Breast epithelium (tissue), 4 donors: ENCODE data around the gene ASCC3. TPM values are rescaled to one million over a fixed set of nuclear protein-coding genes. Genes with fewer than 3 reads are reported as not detected.

ENCODE experiments used
- DNase-seq, 2 donors: peaks; one replicate each; pipeline ENCODE4 v3.0.0-alpha.2; 2019; ENCODE audit warnings: low spot score in 2 of 2
- H3K27ac ChIP-seq, 2 donors: fragments of 200-600 bp; sonication (generic) in 1 of 2; one replicate each; pipeline ENCODE4 v1.5.1; 2016 to 2019; ENCODE audit warnings: mild to moderate bottlenecking in 1 of 2
- H3K27me3 ChIP-seq, 2 donors: fragments of 200-600 bp; sonication (generic) in 1 of 2; one replicate each; pipeline versions ENCODE4 v1.5.1 to v1.6.0; 2017 to 2019; ENCODE audit warnings: control low read depth in 1 of 2, mild to moderate bottlenecking in 1 of 2
- H3K36me3 ChIP-seq: fragments of 200-600 bp; one replicate; pipeline ENCODE4 v1.5.1; 2019
- H3K4me1 ChIP-seq, 2 donors: fragments of 200-600 bp; sonication (generic); one replicate each; pipeline ENCODE4 v1.5.1; 2016 to 2019; ENCODE audit warnings: control low read depth in 1 of 2
- H3K4me3 ChIP-seq, 3 donors: fragments of 200-600 bp; sonication (generic); 1 replicate in 2 of 3; 2 replicates in 1 of 3; pipeline ENCODE4 v1.5.1; 2016 to 2019; ENCODE audit warnings: mild to moderate bottlenecking in 3 of 3, moderate library complexity in 2 of 3
- H3K9me3 ChIP-seq, 2 donors: fragments of 200-600 bp; sonication (generic) in 1 of 2; one replicate each; pipeline ENCODE4 v1.5.1; 2016 to 2019; ENCODE audit warnings: control low read depth in 1 of 2
- CTCF ChIP-seq, 3 donors: fragments of 450-650 bp; IDR thresholded peaks; one replicate each; pipeline ENCODE4 v1.5.1; 2016 to 2017; ENCODE audit warnings: antibody characterized with exemption in 3 of 3, mild to moderate bottlenecking in 3 of 3, moderate library complexity in 3 of 3
- POLR2A ChIP-seq: fragments of 450-650 bp; IDR thresholded peaks from one replicate; pipeline ENCODE4 v1.6.1; 2016; ENCODE audit warnings: antibody characterized with exemption, mild to moderate bottlenecking, moderate library complexity
- POLR2AphosphoS5 ChIP-seq, 3 donors: sonication (generic); formaldehyde crosslinking; IDR thresholded peaks; one replicate each; pipeline ENCODE4 v1.6.1; 2017; ENCODE audit warnings: antibody characterized with exemption in 3 of 3
- intact Hi-C: fragments of 100-400 bp; cut with DNase I; formaldehyde crosslinking; loops from one replicate; pipeline ENCODE4 v1.15.1; 2023; ENCODE audit warnings: low total_unique reads
- total RNA-seq, 3 donors: library from RNA; depleted of rRNA; stranded (reverse); fragments of >200 nt; gene quantifications; one replicate each; pipeline ENCODE4 v1.1.0, GENCODE V29; 2016

The ASCC3 gene
- total RNA-seq, 3 donors from 2014 or later: 23.5 to 49.3 (median 44.6) TPM

GRCh38 chr6:100920028-100920605 lies 39.0 kb upstream of the ASCC3 start:
- no peak for DNase-seq
- Histone ChIP-seq H3K36me3 (no peaks in the 10 kb centered on the region), H3K9me3 (no peaks in the 10 kb centered on the region), H3K4me3 (no peak overlapping the region), H3K27ac (no peak overlapping the region), H3K27me3 (no peaks in the 10 kb centered on the region), H3K4me1 (no peaks in the 10 kb centered on the region)
- intact Hi-C loops: no loop called here
- TF ChIP-seq POLR2AphosphoS5 (IDR thresholded peaks at IDR 0.05): no peak
- no peak for TF ChIP-seq CTCF (IDR thresholded peaks at IDR 0.05)
- no peak for TF ChIP-seq POLR2A

GRCh38 chr6:100918152-100918551 lies 37.0 kb upstream of the ASCC3 start:
- Histone ChIP-seq H3K27ac (no peak overlapping the region), H3K9me3 (no peaks in the 10 kb centered on the region), H3K4me3 (no peak overlapping the region), H3K4me1 (no peaks in the 10 kb centered on the region), H3K27me3 (no peaks in the 10 kb centered on the region), H3K36me3 (no peaks in the 10 kb centered on the region)
- DNase-seq: no peak
- no peak for TF ChIP-seq POLR2A
- no peak for TF ChIP-seq CTCF (IDR thresholded peaks at IDR 0.05)
- TF ChIP-seq POLR2AphosphoS5 (IDR thresholded peaks at IDR 0.05): no peak
- intact Hi-C loops: no loop called here

GRCh38 chr6:100915876-100916275 lies 34.7 kb upstream of the ASCC3 start:
- H3K27ac ChIP-seq: no peak overlapping the region
- H3K27me3 ChIP-seq: no peaks in the 10 kb centered on the region
- H3K9me3 ChIP-seq: no peaks in the 10 kb centered on the region
- H3K4me3 ChIP-seq: no peak overlapping the region
- TF ChIP-seq POLR2A: no peak
- no peak for TF ChIP-seq CTCF (IDR thresholded peaks at IDR 0.05)
- no peaks in the 10 kb centered on the region for H3K4me1 ChIP-seq
- DNase-seq: no peak
- no peaks in the 10 kb centered on the region for H3K36me3 ChIP-seq
- intact Hi-C loops: no loop called here

- H3K4me3 ChIP-seq: no peak overlapping the region
- no peak for TF ChIP-seq CTCF (IDR thresholded peaks at IDR 0.05)
- TF ChIP-seq POLR2AphosphoS5 (IDR thresholded peaks at IDR 0.05): no peak
- no peak for TF ChIP-seq POLR2A
- H3K27ac ChIP-seq: no peak overlapping the region
- H3K36me3 ChIP-seq: no peaks in the 10 kb centered on the region
- no peak for DNase-seq
- H3K4me1 ChIP-seq: no peaks in the 10 kb centered on the region
- intact Hi-C loops: no loop called here
- H3K27me3 ChIP-seq: no peaks in the 10 kb centered on the region
- no peaks in the 10 kb centered on the region for H3K9me3 ChIP-seq
Observed at GRCh38 chr6:100913400-100914276, 32.5 kb upstream of the ASCC3 start.

- H3K27me3 ChIP-seq: no peaks in the 10 kb centered on the region
- TF ChIP-seq POLR2AphosphoS5 (IDR thresholded peaks at IDR 0.05) (no peak), POLR2A (no peak), CTCF (IDR thresholded peaks at IDR 0.05) (no peak)
- no peak overlapping the region for H3K27ac ChIP-seq
- H3K36me3 ChIP-seq: no peaks in the 10 kb centered on the region
- no peaks in the 10 kb centered on the region for H3K4me1 ChIP-seq
- DNase-seq: no peak
- intact Hi-C loops: no loop called here
- no peak overlapping the region for H3K4me3 ChIP-seq
- H3K9me3 ChIP-seq: no peaks in the 10 kb centered on the region
Observed at GRCh38 chr6:100906325-100906724, 25.2 kb upstream of the ASCC3 start.
